Upper lobe of left lung (tissue), 6 donors: ENCODE data around the gene RASSF1. TPM values are rescaled to one million over a fixed set of nuclear protein-coding genes. Genes with fewer than 3 reads are reported as not detected.
A peak's percentile ranks its signal among the peaks of the same experiment; 100 is the strongest.

ENCODE experiments used
- ATAC-seq, 2 donors: fragments of 200-7000 bp; cut with Tn5 transposase; one replicate each; pipeline ENCODE4 v1.9.1; 2022; ENCODE audit warnings: mild to moderate bottlenecking in 2 of 2, moderate library complexity in 2 of 2; ENCODE audit not compliant: low FRiP score in 2 of 2
- DNase-seq, 2 donors: peaks; one replicate each; pipeline ENCODE4 v3.0.0-alpha.2; 2019 to 2020
- H3K27ac ChIP-seq, 4 donors: fragments of 200-600 bp; sonication (generic); one replicate each; pipeline ENCODE4 v1.5.1; 2016 to 2019
- H3K27me3 ChIP-seq, 4 donors: fragments of 200-600 bp; sonication (generic); one replicate each; pipeline ENCODE4 v1.5.1; 2017 to 2019
- H3K36me3 ChIP-seq, 4 donors: fragments of 200-600 bp; sonication (generic); one replicate each; pipeline ENCODE4 v1.5.1; 2016 to 2019
- H3K4me1 ChIP-seq, 4 donors: fragments of 200-600 bp; sonication (generic); one replicate each; pipeline ENCODE4 v1.5.1; 2018 to 2019
- H3K4me3 ChIP-seq, 4 donors: fragments of 200-600 bp; sonication (generic); one replicate each; pipeline ENCODE4 v1.5.1; 2017 to 2019; ENCODE audit warnings: mild to moderate bottlenecking in 2 of 4, moderate library complexity in 1 of 4
- H3K9me3 ChIP-seq, 4 donors: fragments of 200-600 bp; sonication (generic); one replicate each; pipeline ENCODE4 v1.5.1; 2018 to 2019
- EP300 ChIP-seq, 4 donors: sonication (generic); formaldehyde crosslinking; IDR thresholded peaks; one replicate each; pipeline ENCODE4 v1.5.1; 2017; ENCODE audit warnings: antibody characterized with exemption in 4 of 4, control low read depth in 2 of 4
- POLR2A ChIP-seq, 4 donors: fragments of 450-650 bp; IDR thresholded peaks; one replicate each; pipeline ENCODE4 v1.5.1; 2016 to 2017; ENCODE audit warnings: antibody characterized with exemption in 4 of 4, mild to moderate bottlenecking in 2 of 4
- POLR2AphosphoS5 ChIP-seq, 2 donors: sonication (generic); formaldehyde crosslinking; IDR thresholded peaks; one replicate each; pipeline ENCODE4 v1.5.1; 2017; ENCODE audit warnings: antibody characterized with exemption in 2 of 2
- WGBS, 2 donors: methylation state at CpG; one replicate each; pipeline ENCODE4 v1.1.5; 2017 to 2018; 5-methylcytosine and 5-hydroxymethylcytosine counted together
- total RNA-seq, 6 donors: library from RNA; depleted of rRNA in 4 of 6; stranded (reverse); fragments of >200 nt in 4 of 6; gene quantifications; one replicate each; pipeline versions ENCODE4 v1.1.0 to v1.2.1, GENCODE V29; 2016 to 2021
- TF ChIP-seq, protein P1 (sequence below), 6 experiments: fragments of 450-650 bp in 4 of 6; fragments of 200-600 bp in 2 of 6; sonication (generic) in 2 of 6; IDR thresholded peaks; one replicate each; pipeline ENCODE4 v1.5.1; 2016 to 2019; ENCODE audit warnings: antibody characterized with exemption in 6 of 6
- donor health status: DM: no; HTN: no; CAD: no; lungs with moderate emphysema.
- donor health status: DM: no; HTN: yes; CAD: no; lungs with severe emphysema.

The RASSF1 gene
- total RNA-seq, 6 donors from 2014 or later, result 42.7 to 78.9 (median 47.7) TPM

DNA sequence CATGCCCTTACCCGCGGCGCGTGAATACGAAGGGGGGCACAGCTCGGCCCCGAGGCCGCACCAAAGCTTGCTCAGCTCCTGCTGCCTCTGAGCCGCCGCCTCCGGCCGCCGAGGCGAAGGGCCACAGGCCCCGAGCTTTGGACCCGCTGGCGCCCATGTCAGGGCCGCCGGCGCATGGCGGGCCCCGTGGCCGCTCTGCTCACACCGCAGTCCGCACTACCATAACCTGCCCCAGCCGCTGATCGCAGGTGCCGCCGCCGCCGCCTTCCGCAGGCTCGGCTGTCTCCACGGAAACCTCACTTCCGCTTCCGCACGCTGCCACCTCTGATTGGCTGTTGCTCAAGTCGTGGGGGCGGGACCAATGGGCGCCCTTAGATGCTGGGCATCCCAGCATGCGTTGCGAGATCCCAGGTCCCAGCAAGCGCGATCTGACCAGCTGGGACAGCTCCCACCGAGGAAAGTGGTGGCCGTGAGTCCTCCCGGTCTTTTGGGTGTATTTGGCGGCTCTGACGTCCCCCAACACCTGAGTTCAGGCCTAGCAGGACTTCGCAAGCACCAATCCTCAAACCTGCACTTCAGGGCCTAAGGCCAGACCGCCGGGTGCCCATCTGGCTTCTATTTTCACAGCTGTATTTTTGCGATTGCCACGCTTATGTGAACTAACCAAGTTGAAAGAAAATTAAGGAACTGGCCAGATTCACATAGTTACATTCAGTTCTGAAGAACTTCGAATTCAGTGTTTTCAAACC, 12.5 kb downstream of the RASSF1 start, which contains the start of gene TUSC2:
TUSC2 (minus strand) TSS at position 281 of the 749 bp plus-strand sequence; CDS start at position 157, 124 bp downstream.
- Histone ChIP-seq H3K4me1 (peaks cover 37 to 65% (median 46%) of the 10 kb centered on the region in 4 donors), H3K4me3 (peak within 1 kb of the TSS; percentile 56 to 86 (median 70)), H3K27ac (peak within 1 kb of the TSS; percentile 77 to 87 (median 86)), H3K9me3 (no peaks in the 10 kb centered on the region), H3K27me3 (no peaks in the 10 kb centered on the region), H3K36me3 (peaks cover 24 to 51% (median 45%) of the 10 kb centered on the region in 4 donors)
- ATAC-seq (peak; percentile 92 to 96), DNase-seq (peak; percentile 95 to 99)
- 6 to 11% methylated on average over 11 to 20 of the region's 55 CpGs for WGBS, 2 donors
- TF ChIP-seq POLR2AphosphoS5 (IDR thresholded peaks at IDR 0.05) (peak; percentile 91 to 96), EP300 (IDR thresholded peaks at IDR 0.05) (no peak), POLR2A (IDR thresholded peaks at IDR 0.05) (peak in 3 of 4 donors; percentile 22 to 86 (median 67))
- TF ChIP-seq, protein P1, sequence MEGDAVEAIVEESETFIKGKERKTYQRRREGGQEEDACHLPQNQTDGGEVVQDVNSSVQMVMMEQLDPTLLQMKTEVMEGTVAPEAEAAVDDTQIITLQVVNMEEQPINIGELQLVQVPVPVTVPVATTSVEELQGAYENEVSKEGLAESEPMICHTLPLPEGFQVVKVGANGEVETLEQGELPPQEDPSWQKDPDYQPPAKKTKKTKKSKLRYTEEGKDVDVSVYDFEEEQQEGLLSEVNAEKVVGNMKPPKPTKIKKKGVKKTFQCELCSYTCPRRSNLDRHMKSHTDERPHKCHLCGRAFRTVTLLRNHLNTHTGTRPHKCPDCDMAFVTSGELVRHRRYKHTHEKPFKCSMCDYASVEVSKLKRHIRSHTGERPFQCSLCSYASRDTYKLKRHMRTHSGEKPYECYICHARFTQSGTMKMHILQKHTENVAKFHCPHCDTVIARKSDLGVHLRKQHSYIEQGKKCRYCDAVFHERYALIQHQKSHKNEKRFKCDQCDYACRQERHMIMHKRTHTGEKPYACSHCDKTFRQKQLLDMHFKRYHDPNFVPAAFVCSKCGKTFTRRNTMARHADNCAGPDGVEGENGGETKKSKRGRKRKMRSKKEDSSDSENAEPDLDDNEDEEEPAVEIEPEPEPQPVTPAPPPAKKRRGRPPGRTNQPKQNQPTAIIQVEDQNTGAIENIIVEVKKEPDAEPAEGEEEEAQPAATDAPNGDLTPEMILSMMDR (IDR thresholded peaks at IDR 0.05), result peak in 2 of 6 experiments; percentile 31 to 38

DNA sequence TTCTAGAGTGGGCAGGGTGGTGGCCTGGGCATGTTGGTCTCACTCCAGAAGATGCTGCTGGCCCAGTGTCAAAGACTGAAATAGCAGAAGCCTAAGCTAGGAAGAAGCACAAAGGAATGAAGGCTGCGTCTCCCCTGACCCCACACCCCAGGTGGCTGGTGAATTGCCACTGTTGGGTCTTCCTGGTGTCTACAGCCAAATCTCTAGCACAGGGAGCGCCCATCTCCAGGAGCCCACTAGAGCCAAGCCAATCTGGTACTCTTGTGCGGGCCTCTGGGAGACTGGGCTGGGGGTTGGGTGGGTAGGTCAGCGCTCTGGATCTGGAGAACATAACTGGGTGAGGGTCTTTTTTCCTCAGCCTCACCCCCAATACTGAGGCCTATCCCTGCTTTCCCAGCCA, 13.5 kb downstream of the RASSF1 start:
- Histone ChIP-seq H3K27me3 (no peaks in the 10 kb centered on the region), H3K4me1 (peaks cover 38 to 66% (median 53%) of the 10 kb centered on the region in 4 donors), H3K27ac (peak overlapping the region; percentile 77 to 87 (median 86)), H3K4me3 (peak overlapping the region; percentile 56 to 86 (median 70)), H3K9me3 (no peaks in the 10 kb centered on the region), H3K36me3 (peaks cover 24 to 47% (median 42%) of the 10 kb centered on the region in 4 donors)
- ATAC-seq (no peak), DNase-seq (no peak)
- TF ChIP-seq, protein P1 (IDR thresholded peaks at IDR 0.05), result no peak
- no peak for TF ChIP-seq POLR2AphosphoS5 (IDR thresholded peaks at IDR 0.05)
- no peak for TF ChIP-seq EP300 (IDR thresholded peaks at IDR 0.05)
- no peak for TF ChIP-seq POLR2A (IDR thresholded peaks at IDR 0.05)
- WGBS, 2 donors, result 53 to 75% methylated on average over 2 to 4 of the region's 4 CpGs

DNA sequence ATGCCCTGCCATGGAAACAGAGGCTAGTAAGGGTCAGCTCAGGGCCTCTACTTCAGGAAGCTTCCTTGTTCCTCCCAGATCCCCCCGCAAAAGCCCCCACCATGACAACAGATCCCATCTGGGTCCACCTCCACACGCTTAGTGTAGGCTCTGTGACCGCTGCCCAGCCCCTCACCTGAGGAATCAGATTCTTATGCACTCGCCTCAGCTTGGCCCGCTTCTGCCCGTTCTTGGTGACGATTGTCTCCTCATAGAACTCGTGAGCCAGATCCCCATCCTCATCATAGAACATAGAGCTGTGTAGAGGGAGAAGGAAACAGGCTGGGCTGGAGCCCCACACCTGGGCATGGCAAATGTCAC, 14.5 kb downstream of the RASSF1 start:
- Histone ChIP-seq H3K27ac (peak overlapping the region in 2 of 4 donors; percentile 1 to 95), H3K4me1 (peaks cover 43 to 70% (median 57%) of the 10 kb centered on the region in 4 donors), H3K9me3 (no peaks in the 10 kb centered on the region), H3K36me3 (peaks cover 14 to 39% (median 34%) of the 10 kb centered on the region in 4 donors), H3K4me3 (no peak overlapping the region), H3K27me3 (no peaks in the 10 kb centered on the region)
- 89 to 92% methylated on average over 8 of the region's 8 CpGs for WGBS, 2 donors
- ATAC-seq (no peak), DNase-seq (no peak)
- TF ChIP-seq POLR2A (IDR thresholded peaks at IDR 0.05), result no peak
- TF ChIP-seq, protein P1 (IDR thresholded peaks at IDR 0.05), result no peak

DNA sequence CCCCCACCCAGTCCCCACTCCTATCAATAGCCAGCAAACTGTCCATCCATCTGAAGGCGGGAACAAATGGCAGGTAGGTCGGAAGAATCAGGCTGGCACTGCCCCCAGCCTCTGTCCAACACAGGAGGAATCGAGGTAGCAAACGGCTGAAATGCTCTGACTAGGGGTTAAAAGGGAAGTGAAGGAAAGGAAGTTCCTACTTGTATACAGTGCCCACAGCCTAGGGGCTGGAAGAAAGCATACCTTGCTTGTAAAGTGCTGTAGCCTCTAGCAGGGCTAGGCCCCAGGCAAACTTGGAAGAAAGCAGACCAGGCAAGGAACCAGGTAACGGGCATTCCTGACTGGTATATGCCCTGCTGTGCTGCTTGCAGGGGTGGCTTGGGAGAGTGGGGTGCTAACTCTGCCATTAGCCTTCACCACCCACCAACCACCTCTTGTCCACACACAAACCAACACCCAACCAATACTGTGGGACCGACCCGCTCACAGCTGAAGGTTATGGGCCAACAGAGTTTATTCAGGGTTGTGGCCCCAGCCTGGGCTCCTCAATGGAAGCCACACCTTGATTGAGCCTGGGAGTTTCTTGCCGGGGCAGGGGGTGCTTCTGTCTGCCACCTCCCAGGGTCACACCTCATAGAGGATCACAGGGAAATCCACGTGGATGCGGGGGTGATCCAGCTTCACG, 15.0 kb downstream of the RASSF1 start:
- no peaks in the 10 kb centered on the region for H3K27me3 ChIP-seq
- H3K9me3 ChIP-seq, result no peaks in the 10 kb centered on the region
- DNase-seq (no peak), ATAC-seq (no peak)
- TF ChIP-seq POLR2AphosphoS5 (IDR thresholded peaks at IDR 0.05), result no peak
- no peak for TF ChIP-seq POLR2A (IDR thresholded peaks at IDR 0.05)
- TF ChIP-seq, protein P1 (IDR thresholded peaks at IDR 0.05), result no peak
- TF ChIP-seq EP300 (IDR thresholded peaks at IDR 0.05), result no peak
- WGBS, 2 donors, result 76 to 78% methylated on average over 9 to 11 of the region's 11 CpGs
- peaks cover 43 to 71% (median 58%) of the 10 kb centered on the region in 4 donors for H3K4me1 ChIP-seq
- no peak overlapping the region for H3K4me3 ChIP-seq
- peak overlapping the region; percentile 94 to 97 (median 95) for H3K27ac ChIP-seq
- H3K36me3 ChIP-seq, result peaks cover 9 to 39% (median 29%) of the 10 kb centered on the region in 4 donors
